ENCODE results near the gene DIP2C.

DNA sequence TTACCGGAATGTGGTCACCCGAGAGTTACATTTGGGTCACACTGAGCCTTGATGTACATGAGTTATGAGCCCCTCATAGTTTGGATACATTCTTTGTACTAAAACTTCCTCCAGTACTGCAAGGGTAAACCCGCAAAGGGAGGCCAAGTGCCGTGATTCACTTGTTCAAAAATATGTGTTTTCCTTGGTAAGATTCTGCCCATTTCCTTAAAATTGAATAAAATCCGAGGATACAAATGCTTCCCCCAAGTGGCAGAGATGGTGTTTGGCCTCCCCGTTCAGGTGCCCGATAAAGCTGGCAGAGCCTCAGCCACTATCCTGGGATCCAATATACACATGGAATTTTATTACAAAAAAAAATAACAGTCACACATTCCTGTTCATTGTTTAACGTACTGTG lies 268.3 kb downstream of the DIP2C start:
- no peak for TF ChIP-seq POLR2A (IDR thresholded peaks at IDR 0.05)
- TF ChIP-seq, protein P1, sequence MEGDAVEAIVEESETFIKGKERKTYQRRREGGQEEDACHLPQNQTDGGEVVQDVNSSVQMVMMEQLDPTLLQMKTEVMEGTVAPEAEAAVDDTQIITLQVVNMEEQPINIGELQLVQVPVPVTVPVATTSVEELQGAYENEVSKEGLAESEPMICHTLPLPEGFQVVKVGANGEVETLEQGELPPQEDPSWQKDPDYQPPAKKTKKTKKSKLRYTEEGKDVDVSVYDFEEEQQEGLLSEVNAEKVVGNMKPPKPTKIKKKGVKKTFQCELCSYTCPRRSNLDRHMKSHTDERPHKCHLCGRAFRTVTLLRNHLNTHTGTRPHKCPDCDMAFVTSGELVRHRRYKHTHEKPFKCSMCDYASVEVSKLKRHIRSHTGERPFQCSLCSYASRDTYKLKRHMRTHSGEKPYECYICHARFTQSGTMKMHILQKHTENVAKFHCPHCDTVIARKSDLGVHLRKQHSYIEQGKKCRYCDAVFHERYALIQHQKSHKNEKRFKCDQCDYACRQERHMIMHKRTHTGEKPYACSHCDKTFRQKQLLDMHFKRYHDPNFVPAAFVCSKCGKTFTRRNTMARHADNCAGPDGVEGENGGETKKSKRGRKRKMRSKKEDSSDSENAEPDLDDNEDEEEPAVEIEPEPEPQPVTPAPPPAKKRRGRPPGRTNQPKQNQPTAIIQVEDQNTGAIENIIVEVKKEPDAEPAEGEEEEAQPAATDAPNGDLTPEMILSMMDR (IDR thresholded peaks at IDR 0.05) = no peak
